Liver (tissue), 3 donors: ENCODE data around the gene FBXO7.

Experiments
- CTCF ChIP-seq: fragments of 150-350 bp; IDR thresholded peaks from 2 replicates; pipeline ENCODE4 v1.5.1; 2017; ENCODE audit warnings: improper control_type of control experiment, low read depth, low read length; ENCODE audit not compliant: missing input control
- EGR1 ChIP-seq, 2 donors: IDR thresholded peaks; 2 replicates each; pipeline ENCODE4 v1.6.1; 2016 to 2018; ENCODE audit warnings: antibody characterized with exemption in 2 of 2, low read depth in 2 of 2
- FOXA1 ChIP-seq: IDR thresholded peaks from 2 replicates; pipeline ENCODE4 v1.6.1; 2016; ENCODE audit warnings: antibody characterized with exemption
- FOXA2 ChIP-seq: IDR thresholded peaks from 2 replicates; pipeline ENCODE4 v1.6.1; 2016; ENCODE audit warnings: antibody characterized with exemption
- GABPA ChIP-seq, 2 donors: IDR thresholded peaks in 1 of 2; conservative IDR thresholded peaks in 1 of 2; 2 replicates each; pipeline ENCODE4 v1.6.1; 2016; ENCODE audit warnings: antibody characterized with exemption in 2 of 2, mild to moderate bottlenecking in 1 of 2, moderate library complexity in 1 of 2
- JUND ChIP-seq, 2 donors: IDR thresholded peaks; 2 replicates each; pipeline ENCODE4 v1.6.1; 2016; ENCODE audit warnings: antibody characterized with exemption in 2 of 2
- RAD21 ChIP-seq, 2 donors: IDR thresholded peaks; 2 replicates each; pipeline ENCODE4 v1.6.1; 2016; ENCODE audit warnings: antibody characterized with exemption in 2 of 2, mild to moderate bottlenecking in 2 of 2
- REST ChIP-seq: IDR thresholded peaks from 2 replicates; pipeline ENCODE4 v1.6.1; 2016; ENCODE audit warnings: antibody characterized with exemption, mild to moderate bottlenecking
- RXRA ChIP-seq, 2 donors: IDR thresholded peaks; 2 replicates each; pipeline ENCODE4 v1.6.1; 2017 to 2018; ENCODE audit warnings: antibody characterized with exemption in 2 of 2, mild to moderate bottlenecking in 1 of 2
- SP1 ChIP-seq: IDR thresholded peaks from 2 replicates; pipeline ENCODE4 v1.6.1; 2018; ENCODE audit warnings: antibody characterized with exemption, mild to moderate bottlenecking
- TAF1 ChIP-seq: conservative IDR thresholded peaks from 2 replicates; pipeline ENCODE4 v1.6.1; 2016; ENCODE audit warnings: antibody characterized with exemption, mild to moderate bottlenecking
- YY1 ChIP-seq: IDR thresholded peaks from 2 replicates; pipeline ENCODE4 v1.6.1; 2016; ENCODE audit warnings: antibody characterized with exemption, mild to moderate bottlenecking
- TF ChIP-seq, protein P1 (sequence below): IDR thresholded peaks from 2 replicates; pipeline ENCODE4 v1.6.1; 2016; ENCODE audit warnings: antibody characterized with exemption
- donor health status: healthy.
- donor health status: healthy.

DNA sequence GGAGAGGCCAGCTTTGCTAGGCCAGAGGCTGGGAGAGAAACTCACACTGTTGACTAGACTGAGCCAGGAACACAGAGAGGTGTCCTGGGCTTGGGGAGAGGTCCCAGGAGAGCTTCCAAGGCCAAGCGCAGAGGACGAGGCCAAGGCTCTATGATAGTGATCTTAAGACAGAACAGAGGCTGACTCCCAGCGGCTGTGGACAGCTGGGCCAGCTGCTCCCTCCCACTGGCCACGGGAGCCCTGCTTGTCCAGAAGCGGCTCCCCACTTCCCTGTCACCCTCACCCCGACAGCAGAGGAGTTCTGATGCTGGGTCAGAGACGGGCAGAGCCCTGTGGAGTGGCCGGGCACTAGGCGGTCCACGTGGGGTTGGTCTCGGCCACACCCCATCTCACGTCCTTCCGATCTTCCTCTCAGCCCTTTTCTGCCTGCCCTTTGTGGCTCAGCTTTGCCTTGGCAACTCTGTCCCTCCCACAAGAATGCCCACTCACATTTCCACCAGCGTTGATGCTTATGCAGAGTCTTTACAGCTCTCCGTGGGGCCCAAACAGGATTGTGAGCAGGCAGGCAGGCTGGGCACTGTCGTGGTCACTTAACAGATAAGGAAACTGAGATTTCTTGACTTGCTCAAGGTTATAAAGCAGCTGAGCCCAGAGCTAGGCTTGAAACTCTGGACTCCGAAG lies 68.2 kb downstream of the FBXO7 start:
- TF ChIP-seq CTCF (no peak), TAF1 (no peak), RXRA (IDR thresholded peaks at IDR 0.05) (no peak), JUND (IDR thresholded peaks at IDR 0.05) (no peak), RAD21 (IDR thresholded peaks at IDR 0.05) (no peak), GABPA (IDR thresholded peaks at IDR 0.05 in 1 of 2, conservative IDR thresholded peaks at IDR 0.05 in 1 of 2) (no peak), REST (no peak), EGR1 (IDR thresholded peaks at IDR 0.05; ENCODE audit: low read depth in 2 of 2) (no peak), YY1 (no peak), SP1 (no peak), FOXA2 (no peak), FOXA1 (no peak)
- TF ChIP-seq, protein P1, sequence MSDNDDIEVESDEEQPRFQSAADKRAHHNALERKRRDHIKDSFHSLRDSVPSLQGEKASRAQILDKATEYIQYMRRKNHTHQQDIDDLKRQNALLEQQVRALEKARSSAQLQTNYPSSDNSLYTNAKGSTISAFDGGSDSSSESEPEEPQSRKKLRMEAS = no peak
